ENCODE data around the gene TCL1B. TPM values are rescaled to one million over a fixed set of nuclear protein-coding genes. Genes with fewer than 3 reads are reported as not detected.

Gene TCL1B
- total RNA-seq, 2 donors from 2014 or later = not detected

DNA sequence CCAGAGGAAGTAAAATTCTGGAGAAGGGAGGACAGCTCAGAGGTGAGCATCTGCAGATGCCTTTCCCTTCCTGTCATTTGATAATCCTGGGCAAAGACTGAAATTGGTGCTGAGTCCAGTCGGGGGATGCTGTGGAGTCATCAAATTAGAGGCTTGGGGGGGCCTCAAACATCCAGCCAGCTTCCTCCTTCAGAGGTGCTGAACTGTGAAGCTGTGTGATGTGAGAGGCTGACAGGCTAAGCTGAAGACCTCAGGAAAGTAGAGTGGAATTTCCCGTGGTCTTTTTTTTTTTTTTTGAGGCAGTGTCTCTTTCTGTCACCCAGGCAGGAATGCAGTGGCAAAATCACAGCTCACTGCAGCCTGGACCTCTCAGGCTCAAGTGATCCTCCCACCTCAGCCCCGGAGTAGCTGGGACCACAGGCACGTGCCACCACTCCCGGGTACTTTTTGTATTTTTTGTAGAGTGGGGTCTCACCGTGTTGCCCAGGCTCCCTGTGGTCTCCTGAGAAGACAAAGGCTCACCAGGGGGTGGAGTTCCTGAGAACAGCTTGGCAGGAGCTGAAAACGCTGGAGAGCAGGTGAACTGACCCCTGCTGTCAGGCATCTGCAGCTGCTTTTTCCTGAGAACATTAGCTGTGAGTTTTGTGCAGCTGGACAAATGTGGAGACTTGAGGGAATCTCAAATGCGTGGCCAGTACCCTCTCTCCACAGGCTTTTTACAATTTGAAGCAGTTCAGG is 6.1 kb upstream of the TCL1B start:
- Histone ChIP-seq H3K36me3 (replicated peaks in 1 of 2; ENCODE audit: insufficient read depth in 1 of 2, low read depth in 2 of 2) (no peaks in the 10 kb centered on the region), H3K9me3 (no peaks in the 10 kb centered on the region), H3K27me3 (no peaks in the 10 kb centered on the region), H3K27ac (no peak overlapping the region), H3K4me1 (peaks cover 20% of the 10 kb centered on the region), H3K4me3 (no peak overlapping the region)
- DNase-seq (peak; percentile 33 to 69 (median 60)), ATAC-seq (peak; percentile 30)
- 14 to 15% methylated on average over 5 to 8 of the region's 8 CpGs for WGBS, 2 donors
- no peak for TF ChIP-seq POLR2A (IDR thresholded peaks at IDR 0.05)
- TF ChIP-seq CTCF (IDR thresholded peaks at IDR 0.05) = peak; percentile 15 to 73 (median 48)
- intact Hi-C loops (cut with DNase I) = no loop called here

GRCh38 chr14:95681153-95681552 is 5.1 kb upstream of the TCL1B start:
- WGBS, 2 donors = 89 to 98% methylated on average over 2 of the region's 2 CpGs
- peaks cover 20% of the 10 kb centered on the region for H3K4me1 ChIP-seq
- H3K9me3 ChIP-seq = no peaks in the 10 kb centered on the region
- H3K4me3 ChIP-seq = no peak overlapping the region
- ATAC-seq (no peak), DNase-seq (no peak)
- intact Hi-C loops (cut with DNase I) = no loop called here
- no peaks in the 10 kb centered on the region for H3K27me3 ChIP-seq
- no peak for TF ChIP-seq POLR2A (IDR thresholded peaks at IDR 0.05)
- TF ChIP-seq CTCF (IDR thresholded peaks at IDR 0.05) = no peak
- H3K36me3 ChIP-seq (replicated peaks in 1 of 2; ENCODE audit: insufficient read depth in 1 of 2, low read depth in 2 of 2) = no peaks in the 10 kb centered on the region
- H3K27ac ChIP-seq = no peak overlapping the region

DNA sequence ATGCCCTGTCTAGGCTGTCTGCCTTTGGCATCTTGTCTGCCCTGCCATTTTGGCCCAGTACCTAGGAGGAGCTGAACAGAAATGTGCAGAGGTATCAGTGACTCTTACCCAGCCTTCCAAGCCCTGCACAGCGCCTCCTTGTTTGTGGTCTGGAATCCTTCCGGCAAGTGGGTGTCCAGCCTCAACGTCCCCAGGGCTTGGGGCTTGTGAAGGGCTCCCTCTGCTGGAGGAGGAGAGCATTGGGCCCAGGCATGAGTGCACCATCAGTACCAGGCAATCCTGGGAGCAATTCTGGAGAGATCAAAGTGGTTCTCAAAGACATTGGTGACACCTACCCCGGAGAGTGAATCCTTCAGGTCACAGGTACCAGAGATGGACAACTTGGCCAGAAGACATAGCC is 2.4 kb upstream of the TCL1B start:
- no peaks in the 10 kb centered on the region for H3K9me3 ChIP-seq
- DNase-seq = peak; percentile 30 to 62 (median 43)
- H3K4me1 ChIP-seq = peaks cover 5% of the 10 kb centered on the region
- peak; percentile 59 for ATAC-seq
- WGBS, 2 donors = 32 to 36% methylated on average over 2 to 4 of the region's 4 CpGs
- intact Hi-C loops (cut with DNase I) = no loop called here
- no peak overlapping the region for H3K4me3 ChIP-seq
- TF ChIP-seq CTCF (IDR thresholded peaks at IDR 0.05) (peak; percentile 52 to 81 (median 66)), POLR2A (IDR thresholded peaks at IDR 0.05) (no peak)
- H3K27ac ChIP-seq = no peak overlapping the region
- H3K27me3 ChIP-seq = no peaks in the 10 kb centered on the region
- no peaks in the 10 kb centered on the region for H3K36me3 ChIP-seq (replicated peaks in 1 of 2; ENCODE audit: insufficient read depth in 1 of 2, low read depth in 2 of 2)

DNA sequence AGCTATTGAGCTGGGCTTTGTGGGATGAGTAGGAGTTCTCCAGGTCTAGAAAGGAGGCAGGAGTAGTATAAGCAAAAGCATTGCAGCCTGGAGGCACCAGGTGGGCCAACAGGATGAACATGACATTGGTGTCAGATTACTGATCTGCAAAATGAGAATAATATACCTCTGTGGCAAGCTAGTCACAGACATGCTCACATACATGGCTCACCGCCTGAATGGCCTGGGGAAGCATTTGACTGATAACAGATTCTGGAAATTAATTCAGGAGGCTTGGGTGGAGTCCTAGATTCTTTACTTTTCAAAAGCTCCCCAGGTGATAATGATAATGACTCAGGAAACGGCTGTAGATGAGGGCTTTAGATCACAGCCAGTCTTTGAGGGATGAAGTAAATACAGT is 709 bp downstream of the TCL1B start:
- no peak for TF ChIP-seq POLR2A (IDR thresholded peaks at IDR 0.05)
- no peak for TF ChIP-seq CTCF (IDR thresholded peaks at IDR 0.05)
- H3K36me3 ChIP-seq (replicated peaks in 1 of 2; ENCODE audit: insufficient read depth in 1 of 2, low read depth in 2 of 2) = no peaks in the 10 kb centered on the region
- H3K4me1 ChIP-seq = no peaks in the 10 kb centered on the region
- no peaks in the 10 kb centered on the region for H3K9me3 ChIP-seq
- H3K27ac ChIP-seq = no peak overlapping the region
- 54 to 63% methylated on average over 2 of the region's 2 CpGs for WGBS, 2 donors
- intact Hi-C loops (cut with DNase I) = no loop called here
- H3K27me3 ChIP-seq = no peaks in the 10 kb centered on the region
- no peak overlapping the region for H3K4me3 ChIP-seq
- DNase-seq (no peak), ATAC-seq (no peak)

DNA sequence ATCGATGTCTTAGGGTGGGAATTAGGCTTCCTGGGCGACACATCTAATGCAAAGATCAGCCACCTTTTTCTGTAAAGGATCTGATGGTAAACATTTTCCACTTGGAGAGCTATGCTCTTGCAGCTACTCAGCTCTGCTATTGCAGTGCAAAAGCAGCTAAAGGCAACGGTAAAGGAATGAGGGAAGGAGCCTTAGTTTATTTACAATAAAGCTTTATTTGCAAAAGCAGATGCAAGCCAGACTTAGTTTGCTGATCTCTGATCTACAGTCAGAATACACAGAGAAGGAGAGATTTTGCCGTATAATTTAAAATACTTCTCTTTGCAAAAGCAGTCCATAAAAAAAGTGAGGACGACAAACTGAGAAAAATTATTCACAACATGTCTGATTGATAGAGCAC is 3.2 kb downstream of the TCL1B start:
- DNase-seq = no peak
- intact Hi-C loops (cut with DNase I) = no loop called here
- Histone ChIP-seq H3K27me3 (no peaks in the 10 kb centered on the region), H3K9me3 (no peaks in the 10 kb centered on the region), H3K4me3 (no peak overlapping the region), H3K4me1 (no peaks in the 10 kb centered on the region), H3K27ac (no peak overlapping the region), H3K36me3 (replicated peaks in 1 of 2; ENCODE audit: insufficient read depth in 1 of 2, low read depth in 2 of 2) (no peaks in the 10 kb centered on the region)
- WGBS, 2 donors = 43 to 45% methylated on average over 5 of the region's 5 CpGs
- TF ChIP-seq POLR2A (IDR thresholded peaks at IDR 0.05) (no peak), CTCF (IDR thresholded peaks at IDR 0.05) (no peak)
- no peak for ATAC-seq

Data from body of pancreas (tissue), 4 donors.